Ectodermal cell (in vitro differentiated cells): ENCODE data around the gene NEU1.
A peak's percentile ranks its signal among the peaks of the same experiment; 100 is the strongest.
"Not testable (repeated sequence)": the region's sequence is repeated elsewhere in the genome, so short reads cannot be mapped to it uniquely, and the experiment has no call there.

Experiments
- H3K27ac ChIP-seq: 2 replicates; pipeline ENCODE4 v1.7.0; 2013; ENCODE audit warnings: mild to moderate bottlenecking, low read depth, low read length; ENCODE audit not compliant: insufficient read depth, poor library complexity, severe bottlenecking
- H3K27me3 ChIP-seq: 2 replicates; pipeline ENCODE4 v1.7.0; 2013; ENCODE audit warnings: mild to moderate bottlenecking, low read length; ENCODE audit not compliant: insufficient read depth, control insufficient read depth, poor library complexity, severe bottlenecking
- H3K36me3 ChIP-seq: one replicate; pipeline ENCODE4 v1.7.0; 2013; ENCODE audit warnings: low read length; ENCODE audit not compliant: control insufficient read depth, insufficient read depth
- H3K4me1 ChIP-seq: one replicate; pipeline ENCODE4 v1.7.0; 2013; ENCODE audit warnings: low read length; ENCODE audit not compliant: control insufficient read depth, insufficient read depth
- H3K4me3 ChIP-seq: 2 replicates; pipeline ENCODE4 v1.7.0; 2013; ENCODE audit warnings: low read depth, low read length, control low read depth; ENCODE audit not compliant: insufficient read depth
- H3K9me3 ChIP-seq: 2 replicates; pipeline ENCODE4 v1.7.0; 2013; ENCODE audit warnings: mild to moderate bottlenecking, low read length, moderate library complexity; ENCODE audit not compliant: control insufficient read depth
- WGBS, 2 experiments: methylation state at CpG; one replicate each; pipeline ENCODE4 v1.1.7; 2013; ENCODE audit warnings: missing lambda C conversion rate in 2 of 2; 5-methylcytosine and 5-hydroxymethylcytosine counted together

Gene NEU1

GRCh38 chr6:31874084-31874670 lies 11.6 kb upstream of the NEU1 start:
- 83 to 87% methylated on average over 4 of the region's 4 CpGs for WGBS, 2 experiments
- no peak overlapping the region for H3K4me3 ChIP-seq
- H3K9me3 ChIP-seq: no peaks in the 10 kb centered on the region
- H3K27ac ChIP-seq: no peak overlapping the region
- no peaks in the 10 kb centered on the region for H3K36me3 ChIP-seq
- H3K27me3 ChIP-seq: no peaks in the 10 kb centered on the region
- H3K4me1 ChIP-seq: peaks cover 8% of the 10 kb centered on the region

- WGBS, 2 experiments: 77 to 80% methylated on average over 9 of the region's 9 CpGs
- Histone ChIP-seq H3K27ac (no peak overlapping the region), H3K27me3 (no peaks in the 10 kb centered on the region), H3K36me3 (no peaks in the 10 kb centered on the region), H3K9me3 (no peaks in the 10 kb centered on the region), H3K4me3 (no peak overlapping the region), H3K4me1 (peaks cover 8% of the 10 kb centered on the region)
Observed at GRCh38 chr6:31871046-31871659, 8.5 kb upstream of the NEU1 start.

- no peak overlapping the region for H3K4me3 ChIP-seq
- H3K4me1 ChIP-seq: peaks cover 8% of the 10 kb centered on the region
- H3K27me3 ChIP-seq: no peaks in the 10 kb centered on the region
- no peaks in the 10 kb centered on the region for H3K36me3 ChIP-seq
- no peak overlapping the region for H3K27ac ChIP-seq
- no peaks in the 10 kb centered on the region for H3K9me3 ChIP-seq
- WGBS, 2 experiments: 88 to 90% methylated on average over 16 of the region's 16 CpGs
Observed at GRCh38 chr6:31870385-31870921, 7.8 kb upstream of the NEU1 start.

GRCh38 chr6:31869343-31869742 lies 6.7 kb upstream of the NEU1 start:
- Histone ChIP-seq H3K4me1 (peaks cover 17% of the 10 kb centered on the region), H3K27ac (no peak overlapping the region), H3K4me3 (no peak overlapping the region), H3K27me3 (no peaks in the 10 kb centered on the region), H3K9me3 (no peaks in the 10 kb centered on the region), H3K36me3 (no peaks in the 10 kb centered on the region)
- WGBS, 2 experiments: 79 to 83% methylated on average over 8 of the region's 8 CpGs

GRCh38 chr6:31868658-31868971 lies 6.0 kb upstream of the NEU1 start:
- H3K9me3 ChIP-seq, H3K27ac ChIP-seq, H3K36me3 ChIP-seq, H3K27me3 ChIP-seq, H3K4me3 ChIP-seq: not testable (repeated sequence)
- WGBS, 2 experiments: 93 to 97% methylated on average over 1 of the region's 1 CpG
- H3K4me1 ChIP-seq: peaks cover 17% of the 10 kb centered on the region

GRCh38 chr6:31865205-31866118 lies 2.8 kb upstream of the NEU1 start:
- Histone ChIP-seq H3K4me1 (peaks cover 9% of the 10 kb centered on the region), H3K27me3 (no peaks in the 10 kb centered on the region), H3K4me3 (no peak overlapping the region), H3K36me3 (no peaks in the 10 kb centered on the region), H3K9me3 (no peaks in the 10 kb centered on the region), H3K27ac (no peak overlapping the region)
- WGBS, 2 experiments: 87 to 90% methylated on average over 21 of the region's 21 CpGs

GRCh38 chr6:31864818-31865204 lies 2.2 kb upstream of the NEU1 start:
- no peak overlapping the region for H3K4me3 ChIP-seq
- no peak overlapping the region for H3K27ac ChIP-seq
- peaks cover 9% of the 10 kb centered on the region for H3K4me1 ChIP-seq
- WGBS, 2 experiments: 88 to 90% methylated on average over 8 of the region's 8 CpGs
- H3K36me3 ChIP-seq: peaks cover 2% of the 10 kb centered on the region
- no peaks in the 10 kb centered on the region for H3K27me3 ChIP-seq
- H3K9me3 ChIP-seq: no peaks in the 10 kb centered on the region

- Histone ChIP-seq H3K27ac (peak overlapping the region; percentile 91), H3K4me3 (peak overlapping the region; percentile 84)
- H3K36me3 ChIP-seq, H3K4me1 ChIP-seq, H3K9me3 ChIP-seq, H3K27me3 ChIP-seq: not testable (repeated sequence)
- WGBS, 2 experiments: 34% methylated on average over 16 of the region's 16 CpGs
Observed at GRCh38 chr6:31864123-31864562, 1.5 kb upstream of the NEU1 start.

GRCh38 chr6:31861919-31862343 lies 690 bp downstream of the NEU1 start:
- Histone ChIP-seq H3K27me3 (no peaks in the 10 kb centered on the region), H3K9me3 (no peaks in the 10 kb centered on the region), H3K27ac (no peak overlapping the region), H3K36me3 (peaks cover 7% of the 10 kb centered on the region), H3K4me3 (peak overlapping the region; percentile 84), H3K4me1 (peaks cover 9% of the 10 kb centered on the region)
- 62 to 64% methylated on average over 17 of the region's 17 CpGs for WGBS, 2 experiments

GRCh38 chr6:31861150-31861549 lies 1.5 kb downstream of the NEU1 start:
- Histone ChIP-seq H3K4me1 (peaks cover 9% of the 10 kb centered on the region), H3K27me3 (no peaks in the 10 kb centered on the region), H3K27ac (no peak overlapping the region), H3K36me3 (peaks cover 7% of the 10 kb centered on the region), H3K9me3 (no peaks in the 10 kb centered on the region), H3K4me3 (no peak overlapping the region)
- WGBS, 2 experiments: 91 to 92% methylated on average over 7 of the region's 7 CpGs
